K562 (cell line): Measurements from ENCODE around the gene SLC39A5. TPM values are rescaled to one million over a fixed set of nuclear protein-coding genes. Genes with fewer than 3 reads are reported as not detected.

Source experiments
- HNRNPLL ChIP-seq: fragments of 200-400 bp; formaldehyde crosslinking; IDR thresholded peaks from 2 replicates; pipeline ENCODE4 v1.6.1; 2017; ENCODE audit warnings: low read length, low read depth, mild to moderate bottlenecking; ENCODE audit not compliant: poor library complexity, severe bottlenecking
- ILF3 ChIP-seq: fragments of 450-650 bp; IDR thresholded peaks from 2 replicates; pipeline ENCODE4 v1.6.1; 2018; ENCODE audit warnings: antibody characterized with exemption, mild to moderate bottlenecking, moderate library complexity, borderline replicate concordance
- KAT7 ChIP-seq: sonication (generic); formaldehyde crosslinking; IDR thresholded peaks from 2 replicates; pipeline ENCODE4 v1.8.0; 2022; ENCODE audit warnings: missing genetic modification reagents, mild to moderate bottlenecking, borderline replicate concordance
- KDM5B ChIP-seq: fragments of 200-600 bp; sonication (generic); IDR thresholded peaks from 2 replicates; pipeline ENCODE4 v1.6.1; 2012; ENCODE audit warnings: low read depth, mild to moderate bottlenecking, moderate library complexity, low read length, control low read depth, inconsistent platforms; ENCODE audit not compliant: insufficient replicate concordance
- NR2C1 ChIP-seq, 2 experiments: fragments of 450-650 bp; IDR thresholded peaks; 2 replicates each; pipeline ENCODE4 v1.6.1; 2017; ENCODE audit warnings: mild to moderate bottlenecking in 2 of 2, antibody characterized with exemption in 1 of 2, inconsistent platforms in 1 of 2, missing compliant biosample characterization in 1 of 2, missing genetic modification characterization in 1 of 2
- POLR3A ChIP-seq: IDR thresholded peaks from 2 replicates; pipeline ENCODE4 v1.6.1; 2011; ENCODE audit warnings: borderline replicate concordance, mild to moderate bottlenecking, moderate library complexity; ENCODE audit not compliant: insufficient read length, insufficient read depth; ENCODE audit errors: extremely low read depth
- RBM39 ChIP-seq: fragments of 200-400 bp; formaldehyde crosslinking; optimal IDR thresholded peaks from 2 replicates; pipeline ENCODE3; 2018; ENCODE audit warnings: low read depth, low read length
- SPI1 ChIP-seq: IDR thresholded peaks from 2 replicates; pipeline ENCODE4 v1.6.1; 2011; ENCODE audit warnings: low read depth, low read length, control low read depth, borderline replicate concordance
- TAF7 ChIP-seq: fragments of 450-650 bp; IDR thresholded peaks from 2 replicates; pipeline ENCODE4 v1.6.1; 2016; ENCODE audit warnings: missing genetic modification characterization, missing compliant biosample characterization
- TRIM28 ChIP-seq: fragments of 450-650 bp; IDR thresholded peaks from 2 replicates; pipeline ENCODE4 v1.6.1; 2017
- TSC22D4 ChIP-seq: fragments of 450-650 bp; IDR thresholded peaks from 2 replicates; pipeline ENCODE4 v1.6.1; 2016; ENCODE audit warnings: missing genetic modification characterization, missing biosample characterization, control low read depth
- XRCC5 ChIP-seq: fragments of 200-400 bp; formaldehyde crosslinking; IDR thresholded peaks from 2 replicates; pipeline ENCODE4 v1.6.1; 2017; ENCODE audit warnings: low read depth, mild to moderate bottlenecking, low read length
- ZNF384 ChIP-seq: IDR thresholded peaks from 2 replicates; pipeline ENCODE4 v1.6.1; 2012; ENCODE audit warnings: low read depth, low read length, improper control_type of control experiment
- polyA plus RNA-seq, 8 experiments: library from polyadenylated mRNA; depleted of rRNA in 4 of 8; stranded (reverse) in 5 of 8; unstranded in 3 of 8; fragments of >200 nt; fragmentation: Nextera tagmentation in 2 of 8; fragmentation: Illumina TruSeq in 1 of 8; extraction: Ambion mirVana in 2 of 8; extraction: Trizol in 1 of 8; gene quantifications; 2 replicates each; pipeline versions ENCODE4 v1.2.1 to v1.2.3, GENCODE V29; 2011 to 2014; ENCODE audit warnings: inconsistent platforms in 1 of 8, missing spikeins in 1 of 8
- total RNA-seq, 7 experiments: library from RNA; depleted of rRNA in 6 of 7; stranded (reverse); fragments of >200 nt in 6 of 7; fragmentation: Illumina TruSeq in 2 of 7; extraction: Trizol in 2 of 7; gene quantifications; 2 replicates each; pipeline versions ENCODE4 v1.2.1 to v1.2.3, GENCODE V29; 2011 to 2021; ENCODE audit warnings: low replicate concordance in 1 of 7
- TF ChIP-seq, protein P1 (sequence below): sonication (generic); formaldehyde crosslinking; IDR thresholded peaks from 2 replicates; pipeline ENCODE4 v1.8.0; 2022; ENCODE audit warnings: mild to moderate bottlenecking, missing genetic modification reagents
- TF ChIP-seq, protein P2 (sequence below): IDR thresholded peaks from 2 replicates; pipeline ENCODE4 v1.6.1; 2016; ENCODE audit warnings: missing genetic modification characterization, missing compliant biosample characterization
- TF ChIP-seq, protein P3 (sequence below): fragments of 250-450 bp; sonication (Bioruptor Pico); IDR thresholded peaks from 2 replicates; pipeline ENCODE4 v1.4.0; 2020; ENCODE audit warnings: mild to moderate bottlenecking
- TF ChIP-seq, protein P4 (sequence below): fragments of 200-800 bp; sonication (Bioruptor generic); IDR thresholded peaks from 2 replicates; pipeline ENCODE4 v1.6.1; 2017; ENCODE audit warnings: missing genetic modification characterization, missing compliant biosample characterization
- TF ChIP-seq, protein P5 (sequence below): fragments of 450-650 bp; IDR thresholded peaks from 2 replicates; pipeline ENCODE4 v1.7.1; 2018; ENCODE audit warnings: mild to moderate bottlenecking, low read depth; ENCODE audit not compliant: partially characterized antibody

The SLC39A5 gene
- total and polyA plus RNA-seq, 9 of the 15 experiments (the other 6 are each of a cell fraction or from before 2014, with no cell fraction given): 0.08 to 0.10 TPM; not detected in 7

DNA sequence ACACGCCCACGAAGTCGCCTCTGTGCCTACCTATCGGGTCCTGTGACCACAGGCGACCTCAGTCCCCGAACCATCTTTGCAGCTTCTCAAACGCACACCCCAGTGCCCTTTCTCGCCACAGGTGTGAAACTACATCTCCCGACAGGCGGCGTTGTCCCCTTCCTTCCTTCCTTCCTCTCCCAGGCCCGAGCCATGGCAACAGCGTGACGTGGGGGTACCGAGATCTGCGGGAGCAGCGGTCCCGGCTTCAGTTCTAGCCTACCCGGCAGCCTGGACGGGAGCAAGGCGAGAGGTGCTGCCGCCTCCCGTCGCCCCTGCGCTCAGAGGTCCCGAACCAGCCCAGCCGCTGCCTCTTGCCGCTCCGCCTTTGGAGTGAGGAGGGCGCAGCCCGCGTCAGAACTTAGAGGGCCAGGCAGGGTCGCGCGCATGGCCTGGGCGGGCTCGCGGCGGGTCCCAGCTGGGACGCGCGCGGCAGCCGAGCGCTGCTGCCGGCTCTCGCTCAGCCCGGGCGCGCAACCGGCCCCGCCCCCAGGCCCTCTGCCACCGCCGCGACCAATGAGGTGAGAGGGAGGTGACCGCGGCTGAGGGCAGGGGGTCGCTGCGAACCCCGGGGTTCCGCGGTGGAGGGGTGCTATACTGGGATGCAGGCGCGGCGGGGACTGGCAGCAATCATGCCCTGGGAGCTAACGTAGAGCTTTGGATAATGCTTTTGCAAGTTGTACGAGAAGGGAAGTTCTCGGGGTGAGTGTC, 37.0 kb downstream of the SLC39A5 start, which contains the start of gene COQ10A (continued):
- TF ChIP-seq POLR3A: no peak
- peak; percentile 89 for TF ChIP-seq HNRNPLL
- no peak for TF ChIP-seq ILF3
- TF ChIP-seq ZNF384: 0 out of 2 replicates have a peak, but pooled peaks have one; percentile 4
- peak; percentile 12; the same call in 1 of the 2 replicates for TF ChIP-seq NR2C1 (IDR thresholded peaks at IDR 0.05)
- TF ChIP-seq NR2C1 (tag; IDR thresholded peaks at IDR 0.05): peak; percentile 59
- TF ChIP-seq, protein P1, sequence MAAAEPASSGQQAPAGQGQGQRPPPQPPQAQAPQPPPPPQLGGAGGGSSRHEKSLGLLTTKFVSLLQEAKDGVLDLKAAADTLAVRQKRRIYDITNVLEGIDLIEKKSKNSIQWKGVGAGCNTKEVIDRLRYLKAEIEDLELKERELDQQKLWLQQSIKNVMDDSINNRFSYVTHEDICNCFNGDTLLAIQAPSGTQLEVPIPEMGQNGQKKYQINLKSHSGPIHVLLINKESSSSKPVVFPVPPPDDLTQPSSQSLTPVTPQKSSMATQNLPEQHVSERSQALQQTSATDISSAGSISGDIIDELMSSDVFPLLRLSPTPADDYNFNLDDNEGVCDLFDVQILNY (CRISPR knock-in tag): no peak
- TF ChIP-seq, protein P2, sequence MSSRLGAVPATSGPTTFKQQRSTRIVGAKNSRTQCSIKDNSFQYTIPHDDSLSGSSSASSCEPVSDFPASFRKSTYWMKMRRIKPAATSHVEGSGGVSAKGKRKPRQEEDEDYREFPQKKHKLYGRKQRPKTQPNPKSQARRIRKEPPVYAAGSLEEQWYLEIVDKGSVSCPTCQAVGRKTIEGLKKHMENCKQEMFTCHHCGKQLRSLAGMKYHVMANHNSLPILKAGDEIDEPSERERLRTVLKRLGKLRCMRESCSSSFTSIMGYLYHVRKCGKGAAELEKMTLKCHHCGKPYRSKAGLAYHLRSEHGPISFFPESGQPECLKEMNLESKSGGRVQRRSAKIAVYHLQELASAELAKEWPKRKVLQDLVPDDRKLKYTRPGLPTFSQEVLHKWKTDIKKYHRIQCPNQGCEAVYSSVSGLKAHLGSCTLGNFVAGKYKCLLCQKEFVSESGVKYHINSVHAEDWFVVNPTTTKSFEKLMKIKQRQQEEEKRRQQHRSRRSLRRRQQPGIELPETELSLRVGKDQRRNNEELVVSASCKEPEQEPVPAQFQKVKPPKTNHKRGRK (tag): no peak
- TF ChIP-seq, protein P3, sequence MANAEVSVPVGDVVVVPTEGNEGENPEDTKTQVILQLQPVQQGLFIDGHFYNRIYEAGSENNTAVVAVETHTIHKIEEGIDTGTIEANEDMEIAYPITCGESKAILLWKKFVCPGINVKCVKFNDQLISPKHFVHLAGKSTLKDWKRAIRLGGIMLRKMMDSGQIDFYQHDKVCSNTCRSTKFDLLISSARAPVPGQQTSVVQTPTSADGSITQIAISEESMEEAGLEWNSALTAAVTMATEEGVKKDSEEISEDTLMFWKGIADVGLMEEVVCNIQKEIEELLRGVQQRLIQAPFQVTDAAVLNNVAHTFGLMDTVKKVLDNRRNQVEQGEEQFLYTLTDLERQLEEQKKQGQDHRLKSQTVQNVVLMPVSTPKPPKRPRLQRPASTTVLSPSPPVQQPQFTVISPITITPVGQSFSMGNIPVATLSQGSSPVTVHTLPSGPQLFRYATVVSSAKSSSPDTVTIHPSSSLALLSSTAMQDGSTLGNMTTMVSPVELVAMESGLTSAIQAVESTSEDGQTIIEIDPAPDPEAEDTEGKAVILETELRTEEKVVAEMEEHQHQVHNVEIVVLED (CRISPR knock-in tag): peak; percentile 21
- no peak for TF ChIP-seq TSC22D4 (tag)
- peak; percentile 56; the same call in 1 of the 2 replicates for TF ChIP-seq TAF7 (tag)
- peak; percentile 76 for TF ChIP-seq SPI1
- no peak for TF ChIP-seq RBM39
- TF ChIP-seq KDM5B: peak; percentile 84
- TF ChIP-seq, protein P4, sequence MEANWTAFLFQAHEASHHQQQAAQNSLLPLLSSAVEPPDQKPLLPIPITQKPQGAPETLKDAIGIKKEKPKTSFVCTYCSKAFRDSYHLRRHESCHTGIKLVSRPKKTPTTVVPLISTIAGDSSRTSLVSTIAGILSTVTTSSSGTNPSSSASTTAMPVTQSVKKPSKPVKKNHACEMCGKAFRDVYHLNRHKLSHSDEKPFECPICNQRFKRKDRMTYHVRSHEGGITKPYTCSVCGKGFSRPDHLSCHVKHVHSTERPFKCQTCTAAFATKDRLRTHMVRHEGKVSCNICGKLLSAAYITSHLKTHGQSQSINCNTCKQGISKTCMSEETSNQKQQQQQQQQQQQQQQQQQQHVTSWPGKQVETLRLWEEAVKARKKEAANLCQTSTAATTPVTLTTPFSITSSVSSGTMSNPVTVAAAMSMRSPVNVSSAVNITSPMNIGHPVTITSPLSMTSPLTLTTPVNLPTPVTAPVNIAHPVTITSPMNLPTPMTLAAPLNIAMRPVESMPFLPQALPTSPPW: peak; percentile 68
- peak; percentile 14; the same call in 1 of the 2 replicates for TF ChIP-seq TRIM28
- TF ChIP-seq XRCC5: peak; percentile 50; the same call in 1 of the 2 replicates
- TF ChIP-seq, protein P5, sequence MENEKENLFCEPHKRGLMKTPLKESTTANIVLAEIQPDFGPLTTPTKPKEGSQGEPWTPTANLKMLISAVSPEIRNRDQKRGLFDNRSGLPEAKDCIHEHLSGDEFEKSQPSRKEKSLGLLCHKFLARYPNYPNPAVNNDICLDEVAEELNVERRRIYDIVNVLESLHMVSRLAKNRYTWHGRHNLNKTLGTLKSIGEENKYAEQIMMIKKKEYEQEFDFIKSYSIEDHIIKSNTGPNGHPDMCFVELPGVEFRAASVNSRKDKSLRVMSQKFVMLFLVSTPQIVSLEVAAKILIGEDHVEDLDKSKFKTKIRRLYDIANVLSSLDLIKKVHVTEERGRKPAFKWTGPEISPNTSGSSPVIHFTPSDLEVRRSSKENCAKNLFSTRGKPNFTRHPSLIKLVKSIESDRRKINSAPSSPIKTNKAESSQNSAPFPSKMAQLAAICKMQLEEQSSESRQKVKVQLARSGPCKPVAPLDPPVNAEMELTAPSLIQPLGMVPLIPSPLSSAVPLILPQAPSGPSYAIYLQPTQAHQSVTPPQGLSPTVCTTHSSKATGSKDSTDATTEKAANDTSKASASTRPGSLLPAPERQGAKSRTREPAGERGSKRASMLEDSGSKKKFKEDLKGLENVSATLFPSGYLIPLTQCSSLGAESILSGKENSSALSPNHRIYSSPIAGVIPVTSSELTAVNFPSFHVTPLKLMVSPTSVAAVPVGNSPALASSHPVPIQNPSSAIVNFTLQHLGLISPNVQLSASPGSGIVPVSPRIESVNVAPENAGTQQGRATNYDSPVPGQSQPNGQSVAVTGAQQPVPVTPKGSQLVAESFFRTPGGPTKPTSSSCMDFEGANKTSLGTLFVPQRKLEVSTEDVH: peak; percentile 20
- TF ChIP-seq KAT7 (CRISPR knock-in tag): peak; percentile 91; the same call in 1 of the 2 replicates
